AG04450 (cell line): Measurements from ENCODE around the gene MACF1. TPM values are rescaled to one million over a fixed set of nuclear protein-coding genes. Genes with fewer than 3 reads are reported as not detected.
A peak's percentile ranks its signal among the peaks of the same experiment; 100 is the strongest.

Source experiments
- CTCF ChIA-PET: fragments of 300-600, 350-600 bp; formaldehyde crosslinking; extraction: SDS; loops from one replicate; lab custom pipeline; 2022; ENCODE audit warnings: antibody characterized with exemption, inconsistent platforms; lab: Charles Lee
- POLR2A ChIA-PET: fragments of 350-600 bp; formaldehyde crosslinking; extraction: SDS; loops from one replicate; lab custom pipeline; 2021; ENCODE audit warnings: antibody characterized with exemption, inconsistent platforms; lab: Yijun Ruan, JAX
- DNase-seq: peaks from one replicate; pipeline ENCODE4 v3.0.0-alpha.2; 2011; ENCODE audit warnings: low read depth, low spot score
- H3K27ac ChIP-seq: one replicate; pipeline ENCODE4 v1.5.1; 2012; ENCODE audit warnings: low read depth, low read length, control low read depth
- H3K27me3 ChIP-seq: one replicate; pipeline ENCODE4 v1.6.0; 2012; ENCODE audit warnings: low read length; ENCODE audit not compliant: control insufficient read depth, insufficient read depth
- H3K4me3 ChIP-seq: 2 replicates; pipeline ENCODE4 v1.5.1; 2011; ENCODE audit warnings: mild to moderate bottlenecking, low read depth, low read length, control low read depth
- H3K9me3 ChIP-seq: 2 replicates; pipeline ENCODE4 v1.5.1; 2012; ENCODE audit warnings: low read length; ENCODE audit not compliant: control insufficient read depth, insufficient read depth
- CTCF ChIP-seq: IDR thresholded peaks from 2 replicates; pipeline ENCODE4 v1.5.1; 2011; ENCODE audit warnings: low read depth, low read length, control low read depth, inconsistent platforms
- polyA plus RNA-seq: library from polyadenylated mRNA; depleted of rRNA; stranded (reverse); fragments of >200 nt; gene quantifications from 2 replicates; pipeline ENCODE4 v1.2.3, GENCODE V29; 2011

The MACF1 gene
- polyA plus RNA-seq, 1 experiment, result 118 TPM

GRCh38 chr1:39344394-39345154 lies 140.1 kb downstream of the MACF1 start:
- CTCF ChIA-PET, result interaction anchor here (0.7 kb wide), 1 partner anchor 11 kb away, joined by 3 read pairs; no protein-coding TSS in a partner anchor
- POLR2A ChIA-PET, result no interaction called here
- no peaks in the 10 kb centered on the region for H3K27me3 ChIP-seq
- H3K4me3 ChIP-seq, result no peak overlapping the region
- no peak for TF ChIP-seq CTCF
- no peak overlapping the region for H3K27ac ChIP-seq
- no peaks in the 10 kb centered on the region for H3K9me3 ChIP-seq
- DNase-seq, result no peak

- Histone ChIP-seq H3K27me3 (no peaks in the 10 kb centered on the region), H3K9me3 (no peaks in the 10 kb centered on the region), H3K4me3 (no peak overlapping the region), H3K27ac (no peak overlapping the region)
- no peak for DNase-seq
- POLR2A ChIA-PET, result no interaction called here
- CTCF ChIA-PET, result no interaction called here
- TF ChIP-seq CTCF, result no peak
These were observed 142.4 kb downstream of the MACF1 start for GRCh38 chr1:39346872-39347271.

GRCh38 chr1:39348278-39348677 lies 143.8 kb downstream of the MACF1 start:
- ChIA-PET POLR2A (no interaction called here), CTCF (interaction anchor here (0.6 to 1.6 kb wide), 2 partner anchors 191 to 255 kb away, joined by 3 to 7 read pairs; no protein-coding TSS in a partner anchor)
- H3K27me3 ChIP-seq, result no peaks in the 10 kb centered on the region
- no peak for DNase-seq
- no peak overlapping the region for H3K4me3 ChIP-seq
- H3K9me3 ChIP-seq, result no peaks in the 10 kb centered on the region
- no peak for TF ChIP-seq CTCF
- no peak overlapping the region for H3K27ac ChIP-seq

- H3K27me3 ChIP-seq, result no peaks in the 10 kb centered on the region
- no peak for DNase-seq
- H3K9me3 ChIP-seq, result no peaks in the 10 kb centered on the region
- H3K4me3 ChIP-seq, result no peak overlapping the region
- CTCF ChIA-PET, result interaction anchor here (0.7 to 1.2 kb wide), 2 partner anchors 161 to 255 kb away, joined by 3 to 5 read pairs; no protein-coding TSS in a partner anchor
- no peak for TF ChIP-seq CTCF
- peak overlapping the region; percentile 22 for H3K27ac ChIP-seq
- POLR2A ChIA-PET, result no interaction called here
These were observed 148.4 kb downstream of the MACF1 start for GRCh38 chr1:39352881-39353280.

- CTCF ChIA-PET, result interaction anchor here (0.6 to 3.3 kb wide), 3 partner anchors 21 to 255 kb away, joined by 3 to 12 read pairs (median 4); no protein-coding TSS in a partner anchor
- POLR2A ChIA-PET, result no interaction called here
- DNase-seq, result no peak
These were observed 150.1 kb downstream of the MACF1 start for GRCh38 chr1:39354572-39354971.

More at GRCh38 chr1:39354572-39354971, 150.1 kb downstream of the MACF1 start:
- 0 out of 2 replicates have a peak, but pooled peaks have one; percentile 8 for TF ChIP-seq CTCF
- Histone ChIP-seq H3K27me3 (no peaks in the 10 kb centered on the region), H3K9me3 (no peaks in the 10 kb centered on the region), H3K27ac (no peak overlapping the region), H3K4me3 (no peak overlapping the region)
